ENCODE results near the gene CST3. TPM values are rescaled to one million over a fixed set of nuclear protein-coding genes. Genes with fewer than 3 reads are reported as not detected.
"Not testable (repeated sequence)": the region's sequence is repeated elsewhere in the genome, so short reads cannot be mapped to it uniquely, and the experiment has no call there.

Gene CST3
- total RNA-seq, 1 experiment from 2014 or later: 777 TPM

DNA sequence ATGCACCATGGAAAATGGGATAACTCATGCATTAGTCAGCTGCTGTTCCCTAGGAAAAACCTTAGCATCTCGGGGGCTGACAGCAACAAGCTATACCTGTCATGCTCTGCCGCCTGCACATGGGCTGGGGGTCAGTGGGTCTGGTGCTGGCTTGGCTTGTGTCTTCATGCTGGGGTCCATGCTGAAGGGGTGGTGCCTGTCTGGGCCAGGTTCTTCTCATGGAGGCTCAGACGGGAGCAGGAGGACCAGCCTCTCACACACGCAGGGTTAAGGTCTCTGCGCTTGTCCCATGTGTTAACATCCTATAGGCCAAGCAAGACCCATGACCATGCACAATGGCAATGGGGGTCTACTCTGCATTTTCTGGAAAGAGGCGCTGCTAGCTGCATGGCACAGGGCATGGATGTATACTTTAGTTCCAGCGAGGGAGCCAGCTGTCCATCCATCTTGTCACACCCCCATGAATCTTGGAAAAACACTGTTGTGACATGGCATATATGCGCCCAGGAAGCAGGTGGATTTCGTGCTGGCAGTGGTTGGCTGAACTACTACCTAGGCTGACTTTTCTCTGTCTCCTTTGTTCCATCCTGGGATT lies 24.6 kb upstream of the CST3 start:
- no TSS peak for BruUV-seq (replicated peaks)
- DNase-seq: no peak
- Histone ChIP-seq H3K36me3 (ENCODE audit: control insufficient read depth, insufficient read depth, low read length) (no peaks in the 10 kb centered on the region), H3K4me1 (peaks cover 77% of the 10 kb centered on the region), H3K9me3 (no peaks in the 10 kb centered on the region), H3K4me3 (ENCODE audit: low read depth, low read length) (no peak overlapping the region), H3K27me3 (replicated peaks; ENCODE audit: control insufficient read depth, insufficient read depth, low read length) (no peaks in the 10 kb centered on the region)
- peak overlapping the region; percentile 47 for H3K27ac Mint-ChIP-seq (ENCODE audit: unreplicated experiment)
- CTCF ChIA-PET: no interaction called here
- POLR2A ChIA-PET: no interaction called here
- no peaks in the 10 kb centered on the region for H3K9me3 Mint-ChIP-seq (ENCODE audit: unreplicated experiment)
- no peak overlapping the region for H3K4me3 Mint-ChIP-seq (ENCODE audit: unreplicated experiment)
- H3K4me1 Mint-ChIP-seq (ENCODE audit: low read depth, unreplicated experiment): peaks cover 66% of the 10 kb centered on the region
- no peaks in the 10 kb centered on the region for H3K27me3 Mint-ChIP-seq (ENCODE audit: insufficient read depth, unreplicated experiment)
- H3K36me3 Mint-ChIP-seq (ENCODE audit: insufficient read depth, unreplicated experiment): peaks cover 15% of the 10 kb centered on the region
- intact Hi-C loops (cut with micrococcal nuclease; ENCODE audit: unreplicated experiment): loop anchor here (5.0 to 10.0 kb wide), 3 partner anchors 92 to 335 kb away; partner anchors contain the start of gene CST1
- TF ChIP-seq, protein P1, sequence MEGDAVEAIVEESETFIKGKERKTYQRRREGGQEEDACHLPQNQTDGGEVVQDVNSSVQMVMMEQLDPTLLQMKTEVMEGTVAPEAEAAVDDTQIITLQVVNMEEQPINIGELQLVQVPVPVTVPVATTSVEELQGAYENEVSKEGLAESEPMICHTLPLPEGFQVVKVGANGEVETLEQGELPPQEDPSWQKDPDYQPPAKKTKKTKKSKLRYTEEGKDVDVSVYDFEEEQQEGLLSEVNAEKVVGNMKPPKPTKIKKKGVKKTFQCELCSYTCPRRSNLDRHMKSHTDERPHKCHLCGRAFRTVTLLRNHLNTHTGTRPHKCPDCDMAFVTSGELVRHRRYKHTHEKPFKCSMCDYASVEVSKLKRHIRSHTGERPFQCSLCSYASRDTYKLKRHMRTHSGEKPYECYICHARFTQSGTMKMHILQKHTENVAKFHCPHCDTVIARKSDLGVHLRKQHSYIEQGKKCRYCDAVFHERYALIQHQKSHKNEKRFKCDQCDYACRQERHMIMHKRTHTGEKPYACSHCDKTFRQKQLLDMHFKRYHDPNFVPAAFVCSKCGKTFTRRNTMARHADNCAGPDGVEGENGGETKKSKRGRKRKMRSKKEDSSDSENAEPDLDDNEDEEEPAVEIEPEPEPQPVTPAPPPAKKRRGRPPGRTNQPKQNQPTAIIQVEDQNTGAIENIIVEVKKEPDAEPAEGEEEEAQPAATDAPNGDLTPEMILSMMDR (IDR thresholded peaks at IDR 0.05; ENCODE audit: insufficient read depth in 1 of 2, low read depth in 1 of 2, low read length in 1 of 2, severe bottlenecking in 1 of 2, unreplicated experiment in 1 of 2): no peak

DNA sequence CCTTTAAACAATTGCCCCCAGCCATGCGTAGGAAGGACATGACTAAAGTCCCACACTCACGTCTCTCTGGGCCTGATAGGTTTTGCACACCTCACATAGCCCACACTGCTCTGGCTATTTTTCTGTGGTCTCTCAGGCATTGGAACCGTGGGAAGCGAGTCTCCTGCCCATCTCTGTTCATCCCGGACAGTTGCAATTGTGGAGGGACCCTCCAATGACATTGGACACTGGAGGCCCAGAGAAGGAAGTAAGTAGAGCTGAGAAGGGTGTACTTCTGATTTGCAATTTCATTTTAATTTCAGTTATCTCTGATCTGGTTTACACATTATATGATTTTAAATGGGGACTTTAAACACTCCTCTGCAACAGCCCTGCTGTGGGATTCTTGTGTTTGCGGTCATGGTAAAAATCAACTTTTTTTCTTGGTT lies 23.3 kb upstream of the CST3 start:
- Histone ChIP-seq H3K4me3 (ENCODE audit: low read depth, low read length) (no peak overlapping the region), H3K36me3 (ENCODE audit: control insufficient read depth, insufficient read depth, low read length) (no peaks in the 10 kb centered on the region), H3K27me3 (replicated peaks; ENCODE audit: control insufficient read depth, insufficient read depth, low read length) (no peaks in the 10 kb centered on the region), H3K4me1 (peaks cover 84% of the 10 kb centered on the region), H3K9me3 (no peaks in the 10 kb centered on the region)
- Mint-ChIP-seq H3K36me3 (ENCODE audit: insufficient read depth, unreplicated experiment) (peaks cover 15% of the 10 kb centered on the region), H3K4me3 (ENCODE audit: unreplicated experiment) (peak overlapping the region; percentile 36), H3K27me3 (ENCODE audit: insufficient read depth, unreplicated experiment) (no peaks in the 10 kb centered on the region), H3K9me3 (ENCODE audit: unreplicated experiment) (no peaks in the 10 kb centered on the region), H3K4me1 (ENCODE audit: low read depth, unreplicated experiment) (peaks cover 70% of the 10 kb centered on the region), H3K27ac (ENCODE audit: unreplicated experiment) (peak overlapping the region; percentile 80)
- TF ChIP-seq, protein P1 (IDR thresholded peaks at IDR 0.05; ENCODE audit: insufficient read depth in 1 of 2, low read depth in 1 of 2, low read length in 1 of 2, severe bottlenecking in 1 of 2, unreplicated experiment in 1 of 2): no peak
- intact Hi-C loops (cut with micrococcal nuclease; ENCODE audit: unreplicated experiment): loop anchor here (2.0 to 10.0 kb wide), 4 partner anchors 34 to 336 kb away; partner anchors contain the start of gene CST1
- no peak for DNase-seq
- ChIA-PET POLR2A (interaction anchor here (0.6 kb wide), 1 partner anchor 25 kb away, joined by 3 read pairs; no protein-coding TSS in a partner anchor), CTCF (interaction anchor here (0.6 kb wide), 1 partner anchor 41 kb away, joined by 3 read pairs; no protein-coding TSS in a partner anchor)
- BruUV-seq (replicated peaks): no TSS peak

DNA sequence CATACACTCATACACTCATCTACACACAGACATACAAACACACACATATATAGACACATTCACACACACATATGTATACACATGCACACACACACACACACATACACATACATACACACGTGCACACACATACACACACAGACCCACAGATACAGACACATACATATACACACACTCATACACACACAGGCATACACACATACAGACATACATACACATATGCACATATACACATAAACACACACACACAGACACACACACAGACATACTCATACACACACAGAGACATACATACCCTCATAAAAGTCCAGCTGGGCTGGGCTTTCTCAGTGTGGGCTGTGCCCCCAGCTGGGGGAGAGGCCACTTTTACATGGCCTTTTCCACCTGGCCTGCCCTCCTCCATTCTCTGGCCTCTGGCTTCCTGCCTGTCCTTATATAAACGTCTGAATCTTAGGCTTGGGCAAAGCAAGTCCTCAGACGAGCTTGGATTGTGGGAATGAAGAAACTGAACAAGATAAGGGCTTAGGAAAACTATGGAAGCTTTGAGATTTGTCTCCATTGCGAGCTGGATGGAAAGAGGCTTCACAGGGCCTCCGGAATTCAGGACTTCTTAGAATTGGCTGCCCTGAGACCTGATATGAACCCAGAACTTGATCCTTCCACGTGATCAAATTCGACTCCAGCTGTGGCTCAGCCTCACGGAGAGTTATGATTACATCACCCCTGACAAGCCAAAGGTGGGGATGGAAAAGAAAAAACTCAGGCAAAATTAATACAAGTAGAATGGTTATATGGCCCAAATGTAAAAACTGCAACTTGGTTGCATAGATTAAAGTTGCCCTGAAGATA lies 22.5 kb upstream of the CST3 start:
- Mint-ChIP-seq H3K9me3 (ENCODE audit: unreplicated experiment) (no peaks in the 10 kb centered on the region), H3K4me1 (ENCODE audit: low read depth, unreplicated experiment) (peaks cover 68% of the 10 kb centered on the region), H3K27ac (ENCODE audit: unreplicated experiment) (peak overlapping the region; percentile 80), H3K36me3 (ENCODE audit: insufficient read depth, unreplicated experiment) (peaks cover 15% of the 10 kb centered on the region), H3K4me3 (ENCODE audit: unreplicated experiment) (peak overlapping the region; percentile 48), H3K27me3 (ENCODE audit: insufficient read depth, unreplicated experiment) (no peaks in the 10 kb centered on the region)
- no peak overlapping the region for H3K4me3 ChIP-seq (ENCODE audit: low read depth, low read length)
- H3K36me3 ChIP-seq (ENCODE audit: control insufficient read depth, insufficient read depth, low read length): no peaks in the 10 kb centered on the region
- H3K4me1 ChIP-seq: peaks cover 79% of the 10 kb centered on the region
- intact Hi-C loops (cut with micrococcal nuclease; ENCODE audit: unreplicated experiment): loop anchor here (2.0 to 10.0 kb wide), 5 partner anchors 21 to 337 kb away; partner anchors contain the start of gene CST1
- no TSS peak for BruUV-seq (replicated peaks)
- no peak for DNase-seq
- TF ChIP-seq, protein P1 (IDR thresholded peaks at IDR 0.05; ENCODE audit: insufficient read depth in 1 of 2, low read depth in 1 of 2, low read length in 1 of 2, severe bottlenecking in 1 of 2, unreplicated experiment in 1 of 2): no peak
- H3K9me3 ChIP-seq: no peaks in the 10 kb centered on the region
- ChIA-PET CTCF (interaction anchor here (0.6 kb wide), 1 partner anchor 41 kb away, joined by 3 read pairs; no protein-coding TSS in a partner anchor), POLR2A (interaction anchor here (0.6 kb wide), 1 partner anchor 310 kb away, joined by 4 read pairs; no protein-coding TSS in a partner anchor)
- no peaks in the 10 kb centered on the region for H3K27me3 ChIP-seq (replicated peaks; ENCODE audit: control insufficient read depth, insufficient read depth, low read length)

DNA sequence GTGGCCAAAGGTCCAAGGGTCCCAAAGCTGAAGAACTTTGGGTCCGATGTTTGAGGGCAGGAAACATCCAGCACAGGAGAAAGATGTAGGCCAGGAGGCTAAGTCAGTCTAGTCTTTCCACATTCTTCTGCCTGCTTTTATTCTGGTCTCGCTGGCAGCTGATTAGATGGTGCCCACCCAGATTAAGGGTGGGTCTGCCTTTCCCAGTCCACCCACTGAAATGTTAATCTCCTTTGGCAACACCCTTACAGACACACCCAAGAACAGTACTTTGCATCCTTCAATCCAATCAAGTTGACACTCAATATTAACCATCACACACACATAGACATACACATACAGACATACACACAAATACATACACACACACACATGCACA lies 21.8 kb upstream of the CST3 start:
- POLR2A ChIA-PET; H3K9me3 ChIP-seq; H3K27me3 ChIP-seq (replicated peaks; ENCODE audit: control insufficient read depth, insufficient read depth, low read length); H3K27me3 Mint-ChIP-seq (ENCODE audit: insufficient read depth, unreplicated experiment); H3K9me3 Mint-ChIP-seq (ENCODE audit: unreplicated experiment); CTCF ChIA-PET; DNase-seq; H3K4me3 ChIP-seq (ENCODE audit: low read depth, low read length); H3K36me3 ChIP-seq (ENCODE audit: control insufficient read depth, insufficient read depth, low read length): not testable (repeated sequence)
- BruUV-seq (replicated peaks): TSS peak; percentile 82
- H3K4me1 ChIP-seq: peaks cover 73% of the 10 kb centered on the region
- intact Hi-C loops (cut with micrococcal nuclease; ENCODE audit: unreplicated experiment): loop anchor here (2.0 kb wide), 1 partner anchor 21 kb away; no protein-coding TSS in a partner anchor
- Mint-ChIP-seq H3K27ac (ENCODE audit: unreplicated experiment) (peak overlapping the region; percentile 80), H3K4me1 (ENCODE audit: low read depth, unreplicated experiment) (peaks cover 62% of the 10 kb centered on the region), H3K36me3 (ENCODE audit: insufficient read depth, unreplicated experiment) (peaks cover 15% of the 10 kb centered on the region), H3K4me3 (ENCODE audit: unreplicated experiment) (peak overlapping the region; percentile 48)

Data from Caco-2 (cell line).